Embryonic facial prominence (tissue), 1 donor: ENCODE data around the gene RAB5A.
"Not testable (repeated sequence)": the region's sequence is repeated elsewhere in the genome, so short reads cannot be mapped to it uniquely, and the experiment has no call there.

ENCODE experiments used
- DNase-seq: peaks from one replicate; pipeline ENCODE4 v3.0.0-alpha.2; 2016; ENCODE audit errors: extremely low spot score

RAB5A gene

DNA sequence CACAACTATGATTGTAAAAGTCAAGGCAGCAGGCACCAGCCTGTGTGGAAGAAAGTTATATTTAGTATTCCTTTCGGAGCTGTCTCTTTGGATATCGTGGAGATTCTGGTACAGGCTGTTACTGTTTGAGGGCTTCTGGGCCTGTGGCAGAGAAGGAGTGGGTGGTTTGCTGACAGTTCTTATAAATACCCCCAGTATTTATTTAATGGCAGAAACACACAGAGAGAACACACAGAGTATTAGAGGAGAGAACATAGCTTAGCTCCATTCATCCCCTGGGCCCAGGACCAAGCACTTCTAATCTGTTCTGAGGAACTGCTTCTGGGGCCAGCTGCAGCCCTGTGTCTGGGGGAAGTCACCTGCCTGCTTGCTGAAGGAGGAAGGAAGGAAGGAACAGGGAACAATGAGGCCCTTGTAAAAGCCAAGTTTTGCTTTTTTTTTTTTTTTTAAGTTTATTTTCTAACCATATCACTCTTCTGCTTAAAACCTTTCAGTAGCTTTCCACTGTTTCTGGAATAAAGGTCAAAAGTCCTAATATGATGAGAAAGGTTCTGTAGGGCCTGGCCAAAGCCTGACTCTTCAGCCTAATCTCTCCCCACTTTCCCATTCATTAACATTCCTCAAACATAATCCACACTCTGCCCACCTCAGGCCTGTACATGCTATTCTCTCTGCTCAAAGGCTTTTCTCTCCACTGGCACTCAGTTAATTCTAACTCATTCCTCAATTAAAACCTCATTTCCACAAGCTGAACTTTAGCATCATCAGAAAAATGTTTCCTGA lies 76.9 kb downstream of the RAB5A start:
- no peak for DNase-seq

DNA sequence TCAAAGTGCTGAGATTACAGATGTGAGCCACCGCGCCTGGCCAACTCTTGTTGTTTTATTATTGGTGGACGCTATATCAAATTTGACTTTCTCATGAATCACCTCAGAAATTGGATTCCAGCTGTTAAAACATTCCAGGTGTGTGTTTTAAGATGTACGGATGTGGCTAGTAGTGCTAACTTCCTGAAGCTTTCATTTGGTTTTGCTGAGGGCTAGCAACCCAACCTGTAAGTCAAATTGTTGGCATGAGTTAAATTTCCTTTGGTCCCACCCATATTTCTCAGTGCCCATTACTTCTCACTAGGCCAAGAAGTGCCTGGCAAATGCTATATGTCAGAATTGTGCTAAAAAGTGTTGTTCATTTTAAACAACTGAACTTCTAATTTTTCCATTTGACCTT lies 80.2 kb downstream of the RAB5A start:
- no peak for DNase-seq

DNA sequence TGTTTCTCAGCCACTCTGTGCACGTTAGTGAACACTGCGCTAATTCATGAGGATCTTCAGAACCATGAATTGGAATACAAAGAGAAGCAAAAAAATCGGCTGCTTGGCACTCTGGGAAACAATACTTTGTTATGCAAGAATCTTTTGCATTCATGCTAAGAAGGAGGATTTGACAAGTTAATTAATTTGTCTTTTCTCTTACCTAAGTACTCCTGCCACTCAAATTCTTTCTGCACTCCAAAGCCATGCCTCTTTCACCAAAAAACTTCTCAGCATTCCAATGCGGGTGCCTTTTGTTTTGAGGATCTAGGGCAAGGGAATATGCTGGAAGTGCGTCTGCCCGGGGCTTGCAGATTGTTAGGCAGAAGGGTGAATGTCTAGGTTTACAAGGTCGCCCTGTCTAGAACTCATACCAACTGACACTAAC lies 82.0 kb downstream of the RAB5A start:
- DNase-seq, result no peak

DNA sequence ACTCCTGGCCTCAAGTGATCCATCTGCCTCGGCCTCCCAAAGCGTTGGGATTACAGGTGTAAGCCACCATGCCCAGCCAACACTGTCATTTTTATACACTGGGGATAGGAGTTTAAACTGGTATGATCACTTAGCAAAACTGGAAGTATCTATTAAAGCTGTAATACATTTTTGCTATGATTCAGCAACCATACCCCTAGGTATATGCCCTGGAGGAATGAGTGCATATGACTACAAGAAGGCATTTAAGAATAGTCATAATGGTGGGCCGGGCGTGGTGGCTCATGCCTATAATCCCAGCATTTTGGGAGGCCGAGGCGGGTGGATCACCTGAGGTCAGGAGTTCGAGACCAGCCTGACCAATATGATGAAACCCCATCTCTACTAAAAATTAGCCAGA lies 85.0 kb downstream of the RAB5A start:
- DNase-seq, result not testable (repeated sequence)
